AG04449 (cell line): ENCODE results near the gene KLHDC8A.

Experiments
- CTCF ChIA-PET: fragments of 350-600 bp; formaldehyde crosslinking; extraction: SDS; loops from one replicate; lab custom pipeline; 2021; ENCODE audit warnings: antibody characterized with exemption; lab: Yijun Ruan, JAX
- POLR2A ChIA-PET: fragments of 400-600, 350-600 bp; formaldehyde crosslinking; extraction: SDS; loops from one replicate; lab custom pipeline; 2020; ENCODE audit warnings: antibody characterized with exemption, inconsistent platforms; lab: Yijun Ruan, JAX
- DNase-seq: peaks from one replicate; pipeline ENCODE4 v3.0.0-alpha.2; 2010; ENCODE audit warnings: low read depth, low spot score
- H3K4me3 ChIP-seq: 2 replicates; pipeline ENCODE4 v1.5.1; 2011; ENCODE audit warnings: low read depth, mild to moderate bottlenecking, control low read depth, low read length
- TF ChIP-seq, protein P1 (sequence below): IDR thresholded peaks from one replicate; pipeline ENCODE4 v1.5.1; 2011; ENCODE audit warnings: mild to moderate bottlenecking, moderate library complexity, low read length, control low read depth, inconsistent platforms; ENCODE audit not compliant: insufficient read depth; ENCODE audit errors: missing control alignments

The KLHDC8A gene

DNA sequence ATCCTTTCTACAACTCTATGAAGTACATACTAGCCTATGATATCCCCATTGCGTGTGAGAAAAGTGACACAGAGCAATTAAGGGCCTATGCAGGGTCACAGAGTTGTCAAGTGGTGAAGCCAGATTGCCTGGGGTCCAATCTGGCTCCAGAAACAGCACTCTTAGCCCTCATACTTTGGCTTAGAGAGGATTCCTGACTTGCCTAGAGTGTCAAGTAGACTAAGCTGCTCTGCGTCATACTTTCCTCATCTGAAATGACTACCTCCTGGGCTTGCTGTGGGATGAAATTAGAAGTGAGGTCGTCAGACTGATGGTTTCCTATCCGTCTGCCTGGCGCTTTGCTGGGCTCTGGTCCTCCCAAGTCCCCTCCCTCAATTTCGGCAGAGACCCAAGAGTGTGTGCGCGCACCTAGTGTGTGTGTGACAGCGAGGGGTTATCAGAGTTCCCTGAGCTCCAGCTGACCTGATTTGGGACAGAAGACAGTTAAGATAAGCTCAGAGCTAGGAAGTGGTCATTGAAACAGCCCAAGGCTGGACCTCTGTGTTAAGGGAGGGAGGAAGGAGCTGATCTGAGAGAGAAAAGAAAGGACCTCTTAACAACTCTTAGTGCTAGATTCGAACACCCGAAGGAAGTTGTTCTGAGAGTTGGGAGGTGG lies 29.8 kb downstream of the KLHDC8A start:
- CTCF ChIA-PET = interaction anchor here (1.1 to 28.6 kb wide), 9 partner anchors 11 to 265 kb away, joined by 3 to 2093 read pairs (median 64); partner anchors contain the start of gene TMCC2
- H3K4me3 ChIP-seq = no peak overlapping the region
- TF ChIP-seq, protein P1, sequence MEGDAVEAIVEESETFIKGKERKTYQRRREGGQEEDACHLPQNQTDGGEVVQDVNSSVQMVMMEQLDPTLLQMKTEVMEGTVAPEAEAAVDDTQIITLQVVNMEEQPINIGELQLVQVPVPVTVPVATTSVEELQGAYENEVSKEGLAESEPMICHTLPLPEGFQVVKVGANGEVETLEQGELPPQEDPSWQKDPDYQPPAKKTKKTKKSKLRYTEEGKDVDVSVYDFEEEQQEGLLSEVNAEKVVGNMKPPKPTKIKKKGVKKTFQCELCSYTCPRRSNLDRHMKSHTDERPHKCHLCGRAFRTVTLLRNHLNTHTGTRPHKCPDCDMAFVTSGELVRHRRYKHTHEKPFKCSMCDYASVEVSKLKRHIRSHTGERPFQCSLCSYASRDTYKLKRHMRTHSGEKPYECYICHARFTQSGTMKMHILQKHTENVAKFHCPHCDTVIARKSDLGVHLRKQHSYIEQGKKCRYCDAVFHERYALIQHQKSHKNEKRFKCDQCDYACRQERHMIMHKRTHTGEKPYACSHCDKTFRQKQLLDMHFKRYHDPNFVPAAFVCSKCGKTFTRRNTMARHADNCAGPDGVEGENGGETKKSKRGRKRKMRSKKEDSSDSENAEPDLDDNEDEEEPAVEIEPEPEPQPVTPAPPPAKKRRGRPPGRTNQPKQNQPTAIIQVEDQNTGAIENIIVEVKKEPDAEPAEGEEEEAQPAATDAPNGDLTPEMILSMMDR = no peak
- POLR2A ChIA-PET = no interaction called here
- DNase-seq = no peak

DNA sequence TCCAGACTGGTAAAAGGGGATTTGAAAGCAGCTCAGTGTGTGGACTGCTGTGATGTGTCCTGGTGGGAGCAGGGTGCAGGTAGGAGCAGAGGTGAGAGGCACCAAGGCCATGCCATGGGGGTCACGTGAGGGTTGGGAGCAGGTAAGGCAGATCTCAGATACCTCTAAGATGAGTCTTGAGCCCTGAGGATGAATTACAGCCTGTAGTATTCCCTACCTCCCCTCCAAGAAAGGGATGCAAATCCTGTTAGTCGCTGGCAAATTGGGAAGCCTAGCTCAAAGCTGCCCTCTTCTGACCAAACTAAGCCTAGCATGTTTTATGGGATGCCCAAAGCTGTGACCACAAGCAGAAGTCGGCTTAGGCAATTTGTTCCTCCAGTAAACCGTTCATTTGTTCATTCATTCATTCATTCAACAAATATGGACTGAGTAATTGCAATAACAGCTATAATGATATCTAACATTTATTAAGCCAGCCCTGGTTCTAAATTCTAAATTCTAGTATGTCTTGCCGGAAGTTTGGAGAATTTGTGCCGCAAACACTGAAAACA lies 31.3 kb downstream of the KLHDC8A start:
- ChIA-PET CTCF (interaction anchor here (0.7 to 28.6 kb wide), 26 partner anchors 8 to 338 kb away, joined by 3 to 2093 read pairs (median 5); partner anchors contain the start of gene TMCC2), POLR2A (interaction anchor here (1.4 to 1.9 kb wide), 3 partner anchors 12 to 55 kb away, joined by 4 to 16 read pairs (median 10); no protein-coding TSS in a partner anchor)
- TF ChIP-seq, protein P1 = peak; percentile 85
- no peak overlapping the region for H3K4me3 ChIP-seq
- DNase-seq = no peak

- ChIA-PET CTCF (interaction anchor here (0.7 to 28.6 kb wide), 26 partner anchors 9 to 337 kb away, joined by 3 to 2093 read pairs (median 5); partner anchors contain the start of gene TMCC2), POLR2A (interaction anchor here (1.4 to 1.9 kb wide), 3 partner anchors 11 to 54 kb away, joined by 4 to 16 read pairs (median 10); no protein-coding TSS in a partner anchor)
- DNase-seq = peak; percentile 64
- no peak overlapping the region for H3K4me3 ChIP-seq
- TF ChIP-seq, protein P1 = no peak
Observed at GRCh38 chr1:205324781-205325180, 31.9 kb downstream of the KLHDC8A start.

DNA sequence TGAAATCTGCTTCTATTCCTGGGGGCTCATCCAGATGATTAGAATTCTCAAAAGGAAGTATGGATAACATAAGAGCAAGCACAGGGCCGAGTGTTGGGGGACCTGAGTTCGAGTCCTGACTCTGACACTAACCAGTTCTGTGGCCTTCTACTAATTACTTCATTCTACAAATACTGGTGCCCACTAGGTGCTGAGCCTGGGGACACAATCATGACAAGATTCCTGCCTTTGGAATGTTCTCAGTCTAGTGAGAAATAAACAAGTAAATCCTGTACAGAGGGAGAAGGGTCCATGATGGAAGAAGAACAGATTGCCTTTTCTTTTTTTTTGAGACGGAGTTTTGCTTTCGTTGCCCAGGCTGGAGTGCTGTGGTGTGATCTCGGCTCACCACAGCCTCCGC lies 32.9 kb downstream of the KLHDC8A start:
- CTCF ChIA-PET = interaction anchor here (1.2 to 28.6 kb wide), 8 partner anchors 9 to 201 kb away, joined by 3 to 2093 read pairs (median 80); no protein-coding TSS in a partner anchor
- POLR2A ChIA-PET = no interaction called here
- TF ChIP-seq, protein P1 = no peak
- no peak overlapping the region for H3K4me3 ChIP-seq
- DNase-seq = no peak

DNA sequence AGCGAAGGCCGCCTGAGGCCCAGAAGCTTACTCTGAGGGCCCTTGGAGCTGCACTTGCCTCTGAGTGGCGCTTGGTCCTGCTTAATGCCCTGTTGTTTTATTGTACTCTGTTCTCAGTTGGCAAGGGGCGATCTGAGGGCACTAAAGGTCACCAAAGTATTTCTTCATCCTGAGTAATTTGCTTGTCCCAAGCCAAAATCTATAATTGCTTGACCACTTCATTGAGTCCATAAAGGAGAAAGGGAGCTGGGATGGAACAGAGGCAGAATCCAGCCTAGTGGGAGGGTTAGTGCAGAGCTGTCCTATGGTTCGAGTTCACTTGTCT lies 34.8 kb downstream of the KLHDC8A start:
- DNase-seq = no peak
- H3K4me3 ChIP-seq = peak overlapping the region; percentile 33
- ChIA-PET CTCF (interaction anchor here (0.8 to 28.6 kb wide), 6 partner anchors 16 to 203 kb away, joined by 3 to 2093 read pairs (median 81); no protein-coding TSS in a partner anchor), POLR2A (interaction anchor here (1.7 to 2.3 kb wide), 3 partner anchors 20 to 50 kb away, joined by 8 to 15 read pairs (median 8); no protein-coding TSS in a partner anchor)
- TF ChIP-seq, protein P1 = no peak
